Body of pancreas (tissue), 4 donors: ENCODE data around the gene MAPK8IP1. TPM values are rescaled to one million over a fixed set of nuclear protein-coding genes. Genes with fewer than 3 reads are reported as not detected.

Experiments
- ATAC-seq: fragments of 150-250 bp; one replicate; pipeline ENCODE4 v1.9.1; 2016
- DNase-seq, 4 donors: peaks; one replicate each; pipeline ENCODE4 v3.0.0-alpha.2; 2019
- H3K27ac ChIP-seq, 4 donors: fragments of 200-600 bp; sonication (generic); 1 replicate in 3 of 4; 2 replicates in 1 of 4; pipeline versions ENCODE4 v1.5.1 to v1.6.1; 2016 to 2019; ENCODE audit warnings: mild to moderate bottlenecking in 1 of 4, mixed read lengths in 1 of 4, moderate library complexity in 1 of 4
- H3K27me3 ChIP-seq, 2 donors: fragments of 200-600 bp; sonication (generic); one replicate each; pipeline ENCODE4 v1.6.0; 2016; ENCODE audit warnings: mild to moderate bottlenecking in 1 of 2
- H3K36me3 ChIP-seq, 2 donors: fragments of 200-600 bp; sonication (generic); replicated peaks in 1 of 2; 2 replicates each; pipeline ENCODE4 v1.5.1; 2016; ENCODE audit warnings: low read depth in 2 of 2; ENCODE audit not compliant: insufficient read depth in 1 of 2
- H3K4me1 ChIP-seq: fragments of 200-600 bp; sonication (generic); one replicate; pipeline ENCODE4 v1.6.0; 2016
- H3K4me3 ChIP-seq, 2 donors: fragments of 200-600 bp; sonication (generic); 1 replicate in 1 of 2; 2 replicates in 1 of 2; pipeline ENCODE4 v1.5.1; 2016 to 2019
- H3K9me3 ChIP-seq, 3 donors: fragments of 200-600 bp; sonication (generic); 1 replicate in 2 of 3; 2 replicates in 1 of 3; pipeline ENCODE4 v1.5.1; 2016
- CTCF ChIP-seq, 7 experiments: fragments of 450-650 bp in 4 of 7; fragments of 200-600 bp in 3 of 7; sonication (generic) in 3 of 7; IDR thresholded peaks; one replicate each; pipeline ENCODE4 v1.5.1; 2016 to 2019; ENCODE audit warnings: antibody characterized with exemption in 7 of 7
- POLR2A ChIP-seq, 3 donors: fragments of 450-650 bp; IDR thresholded peaks; one replicate each; pipeline ENCODE4 v1.6.1; 2016; ENCODE audit warnings: antibody characterized with exemption in 3 of 3, mild to moderate bottlenecking in 2 of 3
- WGBS, 2 donors: methylation state at CpG; one replicate each; pipeline ENCODE4 v1.1.5; 2017; 5-methylcytosine and 5-hydroxymethylcytosine counted together
- intact Hi-C: fragments of 100-400 bp; cut with DNase I; formaldehyde crosslinking; loops from one replicate; pipeline ENCODE4 v1.15.1; 2023
- total RNA-seq, 2 donors: library from RNA; depleted of rRNA; stranded (reverse); fragments of >200 nt; gene quantifications; one replicate each; pipeline ENCODE4 v1.1.0, GENCODE V29; 2016

The MAPK8IP1 gene
- total RNA-seq, 2 donors from 2014 or later = 23.7 to 32.4 TPM

- DNase-seq (peak; percentile 96 to 99 (median 98)), ATAC-seq (peak; percentile 80)
- peaks cover 12 to 20% of the 10 kb centered on the region in 2 donors for H3K36me3 ChIP-seq
- 0% methylated on average over 9 to 45 of the region's 45 CpGs for WGBS, 2 donors
- peak within 1 kb of the TSS; percentile 93 to 97 (median 96) for H3K27ac ChIP-seq
- H3K27me3 ChIP-seq = no peaks in the 10 kb centered on the region
- H3K4me1 ChIP-seq = peaks cover 52% of the 10 kb centered on the region
- no peaks in the 10 kb centered on the region for H3K9me3 ChIP-seq
- intact Hi-C loops = no loop called here
- TF ChIP-seq POLR2A (IDR thresholded peaks at IDR 0.05) (peak; percentile 68 to 90 (median 90)), CTCF (IDR thresholded peaks at IDR 0.05) (no peak)
- H3K4me3 ChIP-seq = peak within 1 kb of the TSS; percentile 82 to 91
Observed at GRCh38 chr11:45917623-45918330, 32.3 kb downstream of the MAPK8IP1 start, which contains the start of gene PEX16. Gene PEX16 (minus strand): TSS chr11:45917877. CDS start chr11:45917811, 66 bp downstream.

- TF ChIP-seq CTCF (IDR thresholded peaks at IDR 0.05) (no peak), POLR2A (IDR thresholded peaks at IDR 0.05) (peak; percentile 58 to 83 (median 71))
- peak overlapping the region; percentile 82 to 91 for H3K4me3 ChIP-seq
- WGBS, 2 donors = 0% methylated on average over 38 of the region's 38 CpGs; no CpG with 5 or more reads in 1 of the 2 donors
- H3K9me3 ChIP-seq = no peaks in the 10 kb centered on the region
- H3K27ac ChIP-seq = peak overlapping the region; percentile 93 to 97 (median 96)
- DNase-seq (peak; percentile 86 to 90 (median 87)), ATAC-seq (peak; percentile 49)
- intact Hi-C loops = no loop called here
- H3K4me1 ChIP-seq = peaks cover 59% of the 10 kb centered on the region
- H3K36me3 ChIP-seq = peaks cover 8 to 15% of the 10 kb centered on the region in 2 donors
- H3K27me3 ChIP-seq = no peaks in the 10 kb centered on the region
Observed at GRCh38 chr11:45918331-45918941, 33.0 kb downstream of the MAPK8IP1 start.

- H3K4me3 ChIP-seq = no peak overlapping the region
- H3K36me3 ChIP-seq = peaks cover 6 to 10% of the 10 kb centered on the region in 2 donors
- no peaks in the 10 kb centered on the region for H3K9me3 ChIP-seq
- H3K4me1 ChIP-seq = peaks cover 60% of the 10 kb centered on the region
- DNase-seq (peak in 1 of 4 donors; percentile 10), ATAC-seq (no peak)
- H3K27me3 ChIP-seq = no peaks in the 10 kb centered on the region
- WGBS, 2 donors = 62 to 70% methylated on average over 7 of the region's 7 CpGs
- TF ChIP-seq POLR2A (IDR thresholded peaks at IDR 0.05) (no peak), CTCF (IDR thresholded peaks at IDR 0.05) (no peak)
- peak overlapping the region in 3 of 4 donors; percentile 93 to 97 (median 96) for H3K27ac ChIP-seq
- intact Hi-C loops = no loop called here
Observed at GRCh38 chr11:45918962-45919675, 33.7 kb downstream of the MAPK8IP1 start.

GRCh38 chr11:45919806-45920530 is 34.5 kb downstream of the MAPK8IP1 start:
- TF ChIP-seq CTCF (IDR thresholded peaks at IDR 0.05) (no peak), POLR2A (IDR thresholded peaks at IDR 0.05) (no peak)
- intact Hi-C loops = no loop called here
- no peaks in the 10 kb centered on the region for H3K9me3 ChIP-seq
- no peaks in the 10 kb centered on the region for H3K27me3 ChIP-seq
- peaks cover 0 to 1% of the 10 kb centered on the region in 2 donors for H3K36me3 ChIP-seq
- H3K4me1 ChIP-seq = peaks cover 60% of the 10 kb centered on the region
- no peak overlapping the region for H3K4me3 ChIP-seq
- DNase-seq (peak in 3 of 4 donors; percentile 1 to 13 (median 10)), ATAC-seq (no peak)
- peak overlapping the region in 3 of 4 donors; percentile 90 to 97 (median 97) for H3K27ac ChIP-seq
- 71 to 91% methylated on average over 13 of the region's 13 CpGs for WGBS, 2 donors
